ENCODE data around the gene CYB561. TPM values are rescaled to one million over a fixed set of nuclear protein-coding genes. Genes with fewer than 3 reads are reported as not detected.

Gene CYB561
- total and polyA plus RNA-seq, 10 of the 15 experiments (the other 5 are each of a cell fraction or from before 2014, with no cell fraction given) = 0.52 to 6.9 (median 2.5) TPM

DNA sequence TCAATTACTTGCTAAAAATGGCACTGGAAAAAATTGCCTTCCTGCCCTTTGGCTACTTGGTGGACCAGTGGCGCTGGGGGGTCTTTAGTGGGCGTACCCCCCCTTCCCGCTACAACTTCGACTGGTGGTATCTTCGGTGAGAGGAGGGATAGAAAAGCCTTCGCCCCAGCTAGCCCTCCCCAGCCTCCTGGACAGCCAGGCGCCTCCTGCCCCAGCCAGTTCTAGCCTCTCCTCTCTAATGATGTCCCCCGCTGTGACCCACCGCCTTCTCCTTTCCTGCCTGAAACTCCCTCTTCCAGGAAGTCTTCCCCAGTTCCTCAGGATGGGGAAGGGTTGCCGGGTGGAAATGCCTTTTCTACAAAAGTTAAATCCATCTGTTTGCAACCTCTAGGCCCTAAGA, 36.9 kb upstream of the CYB561 start:
- in situ Hi-C loops (cut with MboI) = no loop called here
- Histone ChIP-seq H3K9ac (ENCODE audit: control insufficient read depth, insufficient read depth, low read length) (no peak overlapping the region), H3K4me2 (ENCODE audit: control insufficient read depth, insufficient read depth) (no peak overlapping the region), H3K79me2 (ENCODE audit: control insufficient read depth, insufficient read depth, low read length) (no peaks in the 10 kb centered on the region), H2AFZ (ENCODE audit: control insufficient read depth, low read depth, low read length) (no peak overlapping the region), H3K9me3 (replicated peaks; ENCODE audit: control insufficient read depth, insufficient read depth, low read length) (no peaks in the 10 kb centered on the region), H3K27me3 (replicated peaks in 1 of 2; ENCODE audit: control insufficient read depth in 2 of 2, insufficient read depth in 2 of 2, low read length in 1 of 2) (peaks cover 2 to 3% of the 10 kb centered on the region in 2 experiments; a peak in 3 of 4 replicates), H4K20me1 (ENCODE audit: control insufficient read depth, insufficient read depth) (no peaks in the 10 kb centered on the region), H3K4me3 (no peak overlapping the region), H3K4me1 (ENCODE audit: control insufficient read depth, insufficient read depth, low read length) (no peaks in the 10 kb centered on the region), H3K36me3 (ENCODE audit: control insufficient read depth in 2 of 2, insufficient read depth in 2 of 2, low read length in 1 of 2) (no peaks in the 10 kb centered on the region), H3K27ac (ENCODE audit: control insufficient read depth, insufficient read depth) (no peak overlapping the region)
- ATAC-seq (no peak), DNase-seq (ENCODE audit: low read depth, low spot score) (no peak), FAIRE-seq (no peak)
- POLR2A ChIA-PET = no interaction called here
- CTCF ChIA-PET = interaction anchor here (2.0 kb wide), 1 partner anchor 76 kb away, joined by 4 read pairs; no protein-coding TSS in a partner anchor
- intact Hi-C loops (cut with micrococcal nuclease; ENCODE audit: unreplicated experiment) = no loop called here
- SMC1A ChIA-PET (ENCODE audit: uncharacterized antibody, unreplicated experiment) = interaction anchor here (1.3 kb wide), 1 partner anchor 101 kb away, joined by 3 read pairs; no protein-coding TSS in a partner anchor
- BruUV-seq (replicated peaks) = no TSS peak
- TF ChIP-seq, protein P1, sequence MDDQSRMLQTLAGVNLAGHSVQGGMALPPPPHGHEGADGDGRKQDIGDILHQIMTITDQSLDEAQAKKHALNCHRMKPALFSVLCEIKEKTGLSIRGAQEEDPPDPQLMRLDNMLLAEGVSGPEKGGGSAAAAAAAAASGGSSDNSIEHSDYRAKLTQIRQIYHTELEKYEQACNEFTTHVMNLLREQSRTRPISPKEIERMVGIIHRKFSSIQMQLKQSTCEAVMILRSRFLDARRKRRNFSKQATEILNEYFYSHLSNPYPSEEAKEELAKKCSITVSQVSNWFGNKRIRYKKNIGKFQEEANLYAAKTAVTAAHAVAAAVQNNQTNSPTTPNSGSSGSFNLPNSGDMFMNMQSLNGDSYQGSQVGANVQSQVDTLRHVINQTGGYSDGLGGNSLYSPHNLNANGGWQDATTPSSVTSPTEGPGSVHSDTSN (IDR thresholded peaks at IDR 0.05; ENCODE audit: insufficient replicate concordance, low read depth, low read length) = no peak
- TF ChIP-seq, protein P2, sequence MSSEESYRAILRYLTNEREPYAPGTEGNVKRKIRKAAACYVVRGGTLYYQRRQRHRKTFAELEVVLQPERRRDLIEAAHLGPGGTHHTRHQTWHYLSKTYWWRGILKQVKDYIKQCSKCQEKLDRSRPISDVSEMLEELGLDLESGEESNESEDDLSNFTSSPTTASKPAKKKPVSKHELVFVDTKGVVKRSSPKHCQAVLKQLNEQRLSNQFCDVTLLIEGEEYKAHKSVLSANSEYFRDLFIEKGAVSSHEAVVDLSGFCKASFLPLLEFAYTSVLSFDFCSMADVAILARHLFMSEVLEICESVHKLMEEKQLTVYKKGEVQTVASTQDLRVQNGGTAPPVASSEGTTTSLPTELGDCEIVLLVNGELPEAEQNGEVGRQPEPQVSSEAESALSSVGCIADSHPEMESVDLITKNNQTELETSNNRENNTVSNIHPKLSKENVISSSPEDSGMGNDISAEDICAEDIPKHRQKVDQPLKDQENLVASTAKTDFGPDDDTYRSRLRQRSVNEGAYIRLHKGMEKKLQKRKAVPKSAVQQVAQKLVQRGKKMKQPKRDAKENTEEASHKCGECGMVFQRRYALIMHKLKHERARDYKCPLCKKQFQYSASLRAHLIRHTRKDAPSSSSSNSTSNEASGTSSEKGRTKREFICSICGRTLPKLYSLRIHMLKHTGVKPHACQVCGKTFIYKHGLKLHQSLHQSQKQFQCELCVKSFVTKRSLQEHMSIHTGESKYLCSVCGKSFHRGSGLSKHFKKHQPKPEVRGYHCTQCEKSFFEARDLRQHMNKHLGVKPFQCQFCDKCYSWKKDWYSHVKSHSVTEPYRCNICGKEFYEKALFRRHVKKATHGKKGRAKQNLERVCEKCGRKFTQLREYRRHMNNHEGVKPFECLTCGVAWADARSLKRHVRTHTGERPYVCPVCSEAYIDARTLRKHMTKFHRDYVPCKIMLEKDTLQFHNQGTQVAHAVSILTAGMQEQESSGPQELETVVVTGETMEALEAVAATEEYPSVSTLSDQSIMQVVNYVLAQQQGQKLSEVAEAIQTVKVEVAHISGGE (CRISPR knock-in tag; IDR thresholded peaks at IDR 0.05) = no peak
- TF ChIP-seq KDM1A (IDR thresholded peaks at IDR 0.05; ENCODE audit: borderline replicate concordance) = no peak
- TF ChIP-seq NKRF (conservative IDR thresholded peaks at IDR 0.05) = no peak
- TF ChIP-seq EGR1 (IDR thresholded peaks at IDR 0.05; ENCODE audit: borderline replicate concordance in 1 of 2, low read depth in 2 of 2, low read length in 2 of 2) = no peak
- no peak for TF ChIP-seq MTA3 (IDR thresholded peaks at IDR 0.05; ENCODE audit: borderline replicate concordance, low read length)
- no peak for TF ChIP-seq USF2 (IDR thresholded peaks at IDR 0.05; ENCODE audit: borderline replicate concordance, low read depth, low read length)
- no peak for TF ChIP-seq EED (IDR thresholded peaks at IDR 0.05; ENCODE audit: low read depth)
- TF ChIP-seq ELK1 (IDR thresholded peaks at IDR 0.05; ENCODE audit: low read depth, low read length) = no peak
- no peak for TF ChIP-seq SP1 (IDR thresholded peaks at IDR 0.05; ENCODE audit: low read depth, low read length)
- RAD21 ChIA-PET (ENCODE audit: unreplicated experiment) = no interaction called here
- WGBS (ENCODE audit: insufficient coverage, insufficient replicate concordance, low lambda C conversion rate, missing lambda C conversion rate) = 41% methylated on average over 10 of the region's 10 CpGs

Measured in GM12878 (cell line).